RWPE2 (cell line): ENCODE measurements around the gene ZFY.

ENCODE experiments used
- ATAC-seq: fragments of 200-7000 bp; cut with Tn5 transposase; 3 replicates; pipeline ENCODE4 v1.9.1; 2021; ENCODE audit warnings: low read depth
- DNase-seq: peaks from one replicate; pipeline ENCODE4 v3.0.0-alpha.2; 2020; ENCODE audit warnings: low spot score
- H3K27ac ChIP-seq: fragments of 450-650 bp; 2 replicates; pipeline ENCODE4 v1.5.1; 2017; ENCODE audit warnings: mild to moderate bottlenecking; ENCODE audit not compliant: poor library complexity, severe bottlenecking
- H3K27me3 ChIP-seq: fragments of 250-450 bp; sonication (Bioruptor Pico); 2 replicates; pipeline ENCODE4 v1.5.1; 2021; ENCODE audit warnings: mild to moderate bottlenecking, moderate library complexity; ENCODE audit not compliant: insufficient read depth, poor library complexity, severe bottlenecking
- H3K36me3 ChIP-seq: fragments of 250-450 bp; sonication (Bioruptor Pico); 2 replicates; pipeline ENCODE4 v1.5.1; 2020; ENCODE audit warnings: low read depth, mild to moderate bottlenecking, moderate library complexity
- H3K4me1 ChIP-seq: fragments of 250-450 bp; sonication (Bioruptor Pico); 2 replicates; pipeline ENCODE4 v1.5.1; 2021; ENCODE audit warnings: mild to moderate bottlenecking, moderate library complexity; ENCODE audit not compliant: insufficient read depth, poor library complexity, severe bottlenecking
- H3K4me3 ChIP-seq: fragments of 250-450 bp; sonication (Bioruptor Pico); 2 replicates; pipeline ENCODE4 v1.5.1; 2021; ENCODE audit warnings: mild to moderate bottlenecking, moderate library complexity; ENCODE audit not compliant: severe bottlenecking
- H3K9me3 ChIP-seq: fragments of 250-450 bp; sonication (Bioruptor Pico); 2 replicates; pipeline ENCODE4 v1.5.1; 2021; ENCODE audit warnings: mild to moderate bottlenecking, moderate library complexity; ENCODE audit not compliant: severe bottlenecking
- TF ChIP-seq, protein P1 (sequence below): fragments of 450-650 bp; IDR thresholded peaks from one replicate; pipeline ENCODE4 v1.5.1; 2017; ENCODE audit warnings: mild to moderate bottlenecking, moderate library complexity; ENCODE audit not compliant: poor library complexity, severe bottlenecking

ZFY gene

DNA sequence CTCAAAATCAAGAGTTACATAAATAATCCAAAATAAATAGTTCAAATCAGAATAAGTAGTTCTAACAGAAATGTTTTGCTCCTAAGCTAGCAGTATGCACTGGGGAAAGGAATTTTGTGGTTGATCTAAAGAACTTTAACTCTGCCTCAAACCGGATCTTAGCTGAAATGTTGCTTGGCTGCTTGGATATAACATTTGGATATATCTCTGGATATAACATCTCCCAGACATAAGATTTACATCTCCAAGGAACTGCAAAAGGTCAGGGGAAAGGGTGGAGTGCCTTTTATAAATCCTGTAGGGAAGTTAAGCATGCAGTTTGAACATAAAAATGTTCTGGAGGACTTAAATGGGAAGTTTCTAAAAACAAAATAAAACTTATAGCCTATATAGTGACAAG, 83.4 kb downstream of the ZFY start:
- no peak for ATAC-seq
- no peak overlapping the region for H3K27ac ChIP-seq

DNA sequence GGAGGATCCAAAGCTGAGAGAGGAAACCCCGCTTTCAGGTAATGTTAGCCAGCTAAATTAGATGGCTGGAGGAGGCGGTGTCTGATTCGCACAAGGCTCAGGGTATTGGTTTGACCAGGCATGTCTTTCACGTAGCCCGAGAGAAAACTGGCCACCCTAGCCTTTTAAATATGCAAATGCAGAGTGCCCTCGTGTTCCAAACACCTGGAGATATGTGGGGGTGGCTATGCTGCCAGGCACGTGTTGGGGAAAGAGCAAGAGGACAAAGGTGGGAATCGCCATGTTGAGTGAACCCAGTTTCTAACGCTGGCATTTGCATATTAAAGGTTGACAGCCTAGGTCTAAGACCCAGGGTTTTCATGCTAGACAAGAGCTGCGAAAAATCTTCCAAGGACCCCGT, 84.4 kb downstream of the ZFY start:
- H3K27ac ChIP-seq = no peak overlapping the region
- H3K4me1 ChIP-seq = no peaks in the 10 kb centered on the region
- H3K27me3 ChIP-seq = no peaks in the 10 kb centered on the region
- ATAC-seq = no peak
- H3K4me3 ChIP-seq = no peak overlapping the region
- no peak for DNase-seq
- TF ChIP-seq, protein P1, sequence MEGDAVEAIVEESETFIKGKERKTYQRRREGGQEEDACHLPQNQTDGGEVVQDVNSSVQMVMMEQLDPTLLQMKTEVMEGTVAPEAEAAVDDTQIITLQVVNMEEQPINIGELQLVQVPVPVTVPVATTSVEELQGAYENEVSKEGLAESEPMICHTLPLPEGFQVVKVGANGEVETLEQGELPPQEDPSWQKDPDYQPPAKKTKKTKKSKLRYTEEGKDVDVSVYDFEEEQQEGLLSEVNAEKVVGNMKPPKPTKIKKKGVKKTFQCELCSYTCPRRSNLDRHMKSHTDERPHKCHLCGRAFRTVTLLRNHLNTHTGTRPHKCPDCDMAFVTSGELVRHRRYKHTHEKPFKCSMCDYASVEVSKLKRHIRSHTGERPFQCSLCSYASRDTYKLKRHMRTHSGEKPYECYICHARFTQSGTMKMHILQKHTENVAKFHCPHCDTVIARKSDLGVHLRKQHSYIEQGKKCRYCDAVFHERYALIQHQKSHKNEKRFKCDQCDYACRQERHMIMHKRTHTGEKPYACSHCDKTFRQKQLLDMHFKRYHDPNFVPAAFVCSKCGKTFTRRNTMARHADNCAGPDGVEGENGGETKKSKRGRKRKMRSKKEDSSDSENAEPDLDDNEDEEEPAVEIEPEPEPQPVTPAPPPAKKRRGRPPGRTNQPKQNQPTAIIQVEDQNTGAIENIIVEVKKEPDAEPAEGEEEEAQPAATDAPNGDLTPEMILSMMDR = no peak
- H3K36me3 ChIP-seq = no peaks in the 10 kb centered on the region
- no peaks in the 10 kb centered on the region for H3K9me3 ChIP-seq

More for the DNA sequence above, 83.4 kb downstream of the ZFY start:
- Histone ChIP-seq H3K36me3 (no peaks in the 10 kb centered on the region), H3K4me1 (no peaks in the 10 kb centered on the region), H3K9me3 (no peaks in the 10 kb centered on the region), H3K27me3 (no peaks in the 10 kb centered on the region), H3K4me3 (no peak overlapping the region)
- TF ChIP-seq, protein P1 = no peak
- DNase-seq = no peak

DNA sequence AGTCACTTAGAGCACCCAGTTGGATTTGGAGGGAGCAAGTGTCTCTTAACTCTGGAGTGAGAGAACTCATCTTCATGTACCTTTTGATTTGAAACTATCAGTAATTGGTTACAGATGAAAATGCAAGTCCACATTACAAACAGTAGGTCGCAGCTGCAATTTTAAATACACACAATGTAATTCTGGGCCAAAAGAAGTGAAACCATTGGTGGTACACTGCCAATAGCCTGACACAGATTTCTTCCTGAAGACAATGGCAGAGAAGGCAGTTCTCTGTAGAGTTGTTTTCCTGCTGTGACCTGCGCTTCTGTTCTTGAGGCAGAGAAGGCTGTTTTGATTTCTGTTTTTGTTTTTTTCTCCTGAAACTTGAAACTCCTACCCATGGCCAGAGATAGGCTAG, 86.0 kb downstream of the ZFY start:
- no peaks in the 10 kb centered on the region for H3K4me1 ChIP-seq
- H3K36me3 ChIP-seq = no peaks in the 10 kb centered on the region
- TF ChIP-seq, protein P1 = no peak
- no peaks in the 10 kb centered on the region for H3K9me3 ChIP-seq
- ATAC-seq = no peak
- no peak for DNase-seq
- no peaks in the 10 kb centered on the region for H3K27me3 ChIP-seq
- H3K4me3 ChIP-seq = no peak overlapping the region
- H3K27ac ChIP-seq = no peak overlapping the region

DNA sequence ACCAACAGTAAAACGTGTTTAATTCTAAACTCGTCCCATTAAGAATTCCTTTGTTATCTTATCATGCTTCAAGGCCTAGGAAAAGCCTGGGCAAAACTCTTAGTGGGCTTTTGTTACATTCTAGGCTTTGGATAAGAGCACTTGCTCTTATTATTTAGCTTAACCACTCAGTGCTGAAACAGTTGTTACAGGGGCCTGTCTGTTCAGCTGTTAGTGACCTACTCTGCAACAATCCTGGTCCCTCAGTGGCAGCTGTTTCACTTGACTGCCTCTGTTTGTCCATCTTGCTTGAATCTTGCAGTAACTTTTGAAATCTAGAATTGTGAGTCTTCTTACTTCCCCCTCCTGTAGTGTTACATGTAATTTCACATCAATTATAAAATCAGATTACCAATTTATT, 88.4 kb downstream of the ZFY start:
- Histone ChIP-seq H3K36me3 (no peaks in the 10 kb centered on the region), H3K9me3 (no peaks in the 10 kb centered on the region), H3K4me1 (no peaks in the 10 kb centered on the region), H3K27ac (no peak overlapping the region), H3K27me3 (no peaks in the 10 kb centered on the region), H3K4me3 (no peak overlapping the region)
- DNase-seq (no peak), ATAC-seq (no peak)
- TF ChIP-seq, protein P1 = no peak

DNA sequence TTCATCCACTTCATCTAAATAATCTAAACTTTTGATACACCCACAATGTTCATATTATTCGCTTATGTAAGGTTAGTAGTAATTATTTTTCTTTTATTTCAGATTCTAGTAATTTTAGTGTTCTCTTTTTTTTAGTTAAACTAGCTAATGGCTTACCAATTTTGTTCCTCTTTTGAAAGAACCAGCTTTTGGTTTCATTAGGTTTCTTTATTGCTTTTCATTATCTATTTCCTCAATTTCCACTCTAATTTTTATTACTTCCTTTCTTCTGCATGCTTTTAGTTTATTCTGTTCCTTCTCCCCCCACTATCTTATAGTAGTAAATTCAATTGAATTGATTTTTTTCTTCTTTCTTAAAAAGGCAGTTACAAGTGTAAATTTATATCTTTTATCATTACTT, 90.2 kb downstream of the ZFY start:
- no peaks in the 10 kb centered on the region for H3K27me3 ChIP-seq
- H3K4me3 ChIP-seq = no peak overlapping the region
- DNase-seq (no peak), ATAC-seq (no peak)
- no peak overlapping the region for H3K27ac ChIP-seq
- H3K4me1 ChIP-seq = no peaks in the 10 kb centered on the region
- no peaks in the 10 kb centered on the region for H3K9me3 ChIP-seq
- TF ChIP-seq, protein P1 = no peak
- H3K36me3 ChIP-seq = no peaks in the 10 kb centered on the region
